Measurements from ENCODE around the gene VAMP1.
"Not testable (repeated sequence)": the region's sequence is repeated elsewhere in the genome, so short reads cannot be mapped to it uniquely, and the experiment has no call there.

Gene VAMP1

DNA sequence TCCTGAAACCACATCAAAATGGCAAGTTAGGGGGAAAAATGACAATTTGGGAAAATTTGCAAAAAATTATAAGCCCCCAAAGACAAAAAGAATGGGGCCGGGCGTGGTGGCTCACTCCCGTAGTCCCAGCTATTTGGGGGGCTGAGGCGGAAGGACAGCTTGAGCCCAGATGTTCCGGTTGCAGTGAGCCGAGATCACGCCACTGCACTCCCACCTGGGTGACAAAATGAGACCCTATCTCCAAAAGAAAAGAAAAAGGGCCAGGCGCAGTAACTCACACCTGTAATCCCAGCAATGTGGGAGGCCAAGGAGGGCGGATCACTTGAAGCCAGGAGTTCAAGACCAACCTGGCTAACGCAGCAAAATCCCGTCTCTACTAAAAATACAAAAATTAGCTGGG lies 2.0 kb upstream of the VAMP1 start:
- no peak for DNase-seq (ENCODE audit: low read depth)

DNA sequence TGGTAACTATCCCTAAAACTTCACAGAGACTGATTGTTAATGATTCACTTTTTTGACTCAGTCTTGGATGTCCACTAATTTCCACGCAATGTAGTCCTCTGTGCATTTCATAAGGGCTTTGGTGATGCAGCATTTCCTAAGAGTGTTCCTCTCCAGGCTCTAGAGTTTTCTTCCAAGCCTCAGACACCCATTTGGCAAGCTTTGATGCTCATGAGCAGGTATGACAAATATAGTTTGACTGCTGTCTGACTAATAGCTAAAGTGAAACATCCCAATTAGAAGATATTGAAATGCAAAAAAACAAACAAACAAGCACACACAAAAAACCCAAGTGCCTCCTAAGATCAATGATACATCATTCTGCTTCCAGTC lies 1.5 kb upstream of the VAMP1 start:
- H3K4me3 ChIP-seq (ENCODE audit: low read depth, low read length) = no peak overlapping the region
- no peak for DNase-seq (ENCODE audit: low read depth)

More for the DNA sequence above, 2.0 kb upstream of the VAMP1 start:
- H3K4me3 ChIP-seq (ENCODE audit: low read depth, low read length) = no peak overlapping the region

GRCh38 chr12:6469609-6470374 lies 685 bp downstream of the VAMP1 start:
- no peak for DNase-seq (ENCODE audit: low read depth)
- peak overlapping the region; percentile 74 for H3K4me3 ChIP-seq (ENCODE audit: low read depth, low read length)

DNA sequence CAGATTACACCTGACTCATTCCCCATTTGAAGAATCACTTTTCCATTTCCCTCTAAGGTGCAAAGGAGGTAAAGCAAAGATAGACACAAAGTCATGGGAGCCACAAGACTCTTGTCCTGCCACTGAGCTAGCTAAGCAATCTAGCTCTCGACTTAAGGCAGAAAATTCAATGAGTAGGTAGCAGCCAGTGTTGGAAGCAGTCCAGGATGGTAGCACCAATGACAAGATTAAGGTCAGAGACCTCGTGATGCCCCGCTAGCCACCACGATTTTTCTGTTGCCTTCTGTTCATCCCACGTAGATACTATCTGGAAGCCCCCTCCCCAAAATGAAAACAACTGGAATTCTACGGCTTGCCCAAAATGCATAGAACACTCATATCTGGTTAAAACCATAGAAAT lies 1.4 kb downstream of the VAMP1 start:
- no peak overlapping the region for H3K4me3 ChIP-seq (ENCODE audit: low read depth, low read length)
- no peak for DNase-seq (ENCODE audit: low read depth)

GRCh38 chr12:6468283-6468575 lies 2.2 kb downstream of the VAMP1 start:
- DNase-seq (ENCODE audit: low read depth) = no peak
- H3K4me3 ChIP-seq (ENCODE audit: low read depth, low read length) = no peak overlapping the region

GRCh38 chr12:6467571-6468282 lies 2.8 kb downstream of the VAMP1 start:
- not testable (repeated sequence) for H3K4me3 ChIP-seq (ENCODE audit: low read depth, low read length); DNase-seq (ENCODE audit: low read depth)

- not testable (repeated sequence) for DNase-seq (ENCODE audit: low read depth); H3K4me3 ChIP-seq (ENCODE audit: low read depth, low read length)
Observed at GRCh38 chr12:6466751-6467150, 3.7 kb downstream of the VAMP1 start.

GRCh38 chr12:6466184-6466573 lies 4.3 kb downstream of the VAMP1 start:
- DNase-seq (ENCODE audit: low read depth) = no peak
- H3K4me3 ChIP-seq (ENCODE audit: low read depth, low read length) = no peak overlapping the region

DNA sequence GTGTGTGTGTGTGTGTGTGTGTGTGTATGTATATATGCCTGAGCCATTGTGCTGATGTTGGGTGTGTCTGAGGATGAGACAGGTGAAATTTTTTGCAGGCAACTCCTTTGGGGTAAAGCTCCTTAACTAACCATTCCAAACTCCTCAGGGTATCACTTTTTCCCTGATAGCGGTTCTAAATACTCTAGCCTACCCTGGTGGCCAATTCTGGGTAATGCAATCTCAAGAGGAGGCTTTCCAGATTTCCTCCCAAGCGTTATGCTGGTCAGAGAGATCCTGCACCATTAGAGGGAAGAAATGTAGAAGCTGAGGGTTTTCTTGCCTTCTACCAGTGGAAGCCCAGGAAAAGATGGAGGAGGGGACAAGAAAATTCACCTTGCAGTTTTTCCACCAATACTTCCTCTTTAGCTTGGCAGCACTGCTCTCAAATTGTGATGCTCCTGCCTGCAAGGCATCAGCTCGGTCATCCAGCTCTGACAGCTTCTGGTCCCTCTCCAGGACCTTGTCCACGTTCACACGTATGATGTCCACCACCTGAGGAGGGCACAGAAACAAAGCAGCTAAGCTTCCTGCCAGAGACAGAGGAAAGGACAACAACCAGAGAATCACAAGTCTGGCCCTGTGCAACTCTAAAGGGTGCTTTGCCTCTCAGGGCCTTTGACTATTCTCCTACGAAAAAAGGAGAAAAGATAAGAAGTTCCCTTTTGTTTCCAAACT lies 4.9 kb downstream of the VAMP1 start:
- no peak for DNase-seq (ENCODE audit: low read depth)
- no peak overlapping the region for H3K4me3 ChIP-seq (ENCODE audit: low read depth, low read length)

GRCh38 chr12:6464531-6464930 lies 5.9 kb downstream of the VAMP1 start:
- H3K4me3 ChIP-seq (ENCODE audit: low read depth, low read length) = no peak overlapping the region
- no peak for DNase-seq (ENCODE audit: low read depth)

DNA sequence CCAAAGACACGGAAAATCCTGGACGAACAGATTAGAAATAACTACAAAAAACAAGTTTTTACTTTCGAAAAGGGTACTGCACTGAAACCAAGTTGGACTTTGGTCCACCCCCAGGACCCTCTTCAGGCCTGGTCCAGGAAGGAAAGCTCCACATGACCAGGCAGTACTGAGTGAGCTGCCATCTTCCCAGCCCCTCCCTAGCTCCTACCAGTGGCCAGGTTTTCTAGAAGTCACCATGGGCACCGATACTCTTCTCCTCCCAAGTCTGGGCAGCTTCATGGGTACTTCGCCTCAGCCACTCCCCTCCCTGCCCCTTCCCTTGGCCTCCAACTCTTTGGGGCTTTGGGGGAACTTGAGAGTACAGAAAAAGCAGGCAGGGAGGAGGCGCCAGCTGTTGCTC lies 6.6 kb downstream of the VAMP1 start:
- no peak for DNase-seq (ENCODE audit: low read depth)
- H3K4me3 ChIP-seq (ENCODE audit: low read depth, low read length) = no peak overlapping the region

- no peak for DNase-seq (ENCODE audit: low read depth)
Observed at GRCh38 chr12:6463216-6463615, 7.3 kb downstream of the VAMP1 start.

GRCh38 chr12:6462234-6462995 lies 8.1 kb downstream of the VAMP1 start:
- no peak for DNase-seq (ENCODE audit: low read depth)
- H3K4me3 ChIP-seq (ENCODE audit: low read depth, low read length) = no peak overlapping the region

More at GRCh38 chr12:6463216-6463615, 7.3 kb downstream of the VAMP1 start:
- no peak overlapping the region for H3K4me3 ChIP-seq (ENCODE audit: low read depth, low read length)

DNA sequence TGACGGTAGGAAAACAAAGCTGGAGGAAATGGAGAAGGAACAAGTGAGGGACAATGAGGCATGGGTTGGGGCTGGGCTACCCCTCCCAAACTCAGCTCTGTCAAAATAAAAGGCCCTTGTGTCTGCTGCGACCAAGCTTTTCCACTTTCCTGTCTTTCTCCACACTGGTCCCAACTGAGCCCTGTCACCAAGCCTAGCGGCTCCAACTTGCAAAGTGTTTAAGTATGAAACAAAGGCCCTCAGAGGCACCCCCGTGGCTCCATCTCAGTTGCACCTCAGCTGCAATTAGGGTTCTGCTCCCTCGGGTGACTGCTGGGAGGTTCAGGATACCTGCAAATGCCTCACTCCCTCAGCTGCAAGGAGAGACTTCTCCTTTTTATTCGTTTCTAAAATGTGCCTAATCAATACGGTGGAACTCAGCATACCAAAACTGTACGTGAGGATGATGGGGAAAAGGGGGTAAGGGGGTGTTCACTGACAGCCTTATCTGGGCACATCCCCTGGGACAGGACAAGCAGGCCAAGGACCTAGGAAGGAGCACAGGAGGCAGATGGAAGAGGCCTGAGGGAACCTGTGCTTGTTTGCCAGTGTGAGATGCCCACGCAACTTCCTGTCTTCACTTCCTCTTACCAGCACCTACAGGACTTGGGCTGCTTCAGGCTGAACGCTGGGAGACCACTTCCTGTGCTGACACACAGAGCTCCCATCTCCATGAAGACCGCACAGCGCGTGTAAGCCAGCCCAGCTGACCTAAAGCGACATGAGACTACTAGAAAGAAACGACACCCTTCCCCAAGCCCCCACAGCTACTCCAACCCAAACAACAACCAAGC lies 8.9 kb downstream of the VAMP1 start:
- no peak overlapping the region for H3K4me3 ChIP-seq (ENCODE audit: low read depth, low read length)
- no peak for DNase-seq (ENCODE audit: low read depth)

GRCh38 chr12:6460751-6461371 lies 9.6 kb downstream of the VAMP1 start:
- no peak for DNase-seq (ENCODE audit: low read depth)
- H3K4me3 ChIP-seq (ENCODE audit: low read depth, low read length) = no peak overlapping the region

DNA sequence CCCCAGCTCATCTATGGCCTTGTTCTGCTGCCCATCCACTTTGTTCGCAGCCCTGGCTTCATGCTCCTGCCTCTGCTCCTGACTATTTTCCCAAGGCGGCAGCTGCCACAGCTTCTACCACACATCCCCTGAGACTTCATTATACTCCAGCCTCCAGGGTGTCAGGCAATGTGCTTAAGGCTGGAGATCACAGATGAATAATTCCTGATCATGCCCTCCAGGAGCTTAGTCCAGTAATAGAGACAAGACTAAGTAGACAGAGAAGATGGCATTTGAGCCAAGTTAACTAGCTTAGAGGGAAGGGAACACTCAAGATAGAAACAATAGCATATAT lies 11.5 kb downstream of the VAMP1 start:
- no peak overlapping the region for H3K4me3 ChIP-seq (ENCODE audit: low read depth, low read length)
- no peak for DNase-seq (ENCODE audit: low read depth)

GRCh38 chr12:6458281-6459003 lies 12.0 kb downstream of the VAMP1 start:
- DNase-seq (ENCODE audit: low read depth) = no peak
- no peak overlapping the region for H3K4me3 ChIP-seq (ENCODE audit: low read depth, low read length)

DNA sequence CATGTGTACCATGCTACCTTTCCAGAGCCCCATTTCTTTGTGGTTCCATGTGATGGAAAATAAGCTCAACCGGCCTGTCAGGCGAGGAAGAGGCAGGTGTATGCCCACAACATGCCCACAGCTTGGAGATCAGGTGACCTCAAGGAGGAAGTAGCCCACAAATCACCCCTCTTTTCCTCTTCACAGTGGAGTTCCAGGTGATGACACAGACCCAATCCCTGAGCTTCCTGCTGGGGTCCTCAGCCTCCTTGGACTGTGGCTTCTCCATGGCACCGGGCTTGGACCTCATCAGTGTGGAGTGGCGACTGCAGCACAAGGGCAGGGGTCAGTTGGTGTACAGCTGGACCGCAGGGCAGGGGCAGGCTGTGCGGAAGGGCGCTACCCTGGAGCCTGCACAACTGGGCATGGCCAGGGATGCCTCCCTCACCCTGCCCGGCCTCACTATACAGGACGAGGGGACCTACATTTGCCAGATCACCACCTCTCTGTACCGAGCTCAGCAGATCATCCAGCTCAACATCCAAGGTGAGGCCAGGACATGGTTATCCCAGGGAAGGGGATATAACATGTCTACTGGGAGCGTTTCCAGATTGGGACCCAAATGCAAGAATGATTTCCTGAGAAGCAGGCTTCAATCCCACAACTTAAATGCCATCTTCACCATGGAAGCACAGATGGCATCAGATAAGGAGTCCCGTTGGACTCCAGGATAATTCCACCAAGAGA lies 13.1 kb downstream of the VAMP1 start:
- no peak overlapping the region for H3K4me3 ChIP-seq (ENCODE audit: low read depth, low read length)
- no peak for DNase-seq (ENCODE audit: low read depth)

Data from skeletal muscle cell (primary cell).